HepG2 (cell line): Measurements from ENCODE around the gene LSM2. TPM values are rescaled to one million over a fixed set of nuclear protein-coding genes. Genes with fewer than 3 reads are reported as not detected.

Source experiments
- ATF7 ChIP-seq, 2 experiments: fragments of 450-650 bp in 1 of 2; sonication (generic) in 1 of 2; formaldehyde crosslinking in 1 of 2; IDR thresholded peaks; 2 replicates each; pipeline versions ENCODE4 v1.4.0 to v1.6.1; 2016 to 2020; ENCODE audit warnings: antibody characterized with exemption in 1 of 2, mild to moderate bottlenecking in 1 of 2, missing genetic modification reagents in 1 of 2
- ATRX ChIP-seq: sonication (generic); formaldehyde crosslinking; IDR thresholded peaks from 2 replicates; pipeline ENCODE4 v1.4.0; 2020; ENCODE audit warnings: missing genetic modification reagents, borderline replicate concordance
- CEBPZ ChIP-seq: IDR thresholded peaks from 2 replicates; pipeline ENCODE4 v1.6.1; 2012; ENCODE audit warnings: low read length, improper control_type of control experiment
- HNF1A ChIP-seq, 2 experiments: sonication (generic) in 1 of 2; formaldehyde crosslinking in 1 of 2; IDR thresholded peaks; 2 replicates each; pipeline versions ENCODE4 v1.4.0 to v1.6.1; 2016 to 2020; ENCODE audit warnings: borderline replicate concordance in 1 of 2, low read depth in 1 of 2, mild to moderate bottlenecking in 1 of 2, missing genetic modification reagents in 1 of 2
- IRF2 ChIP-seq: IDR thresholded peaks from 2 replicates; pipeline ENCODE4 v1.6.1; 2018; ENCODE audit warnings: missing genetic modification reagents, missing compliant biosample characterization
- KLF6 ChIP-seq: IDR thresholded peaks from 2 replicates; pipeline ENCODE4 v1.8.0; 2016; ENCODE audit warnings: missing biosample characterization, missing genetic modification reagents
- MIXL1 ChIP-seq: IDR thresholded peaks from 2 replicates; pipeline ENCODE4 v1.6.1; 2016
- NCOA2 ChIP-seq: sonication (generic); formaldehyde crosslinking; IDR thresholded peaks from 2 replicates; pipeline ENCODE4 v1.8.0; 2022; ENCODE audit warnings: inconsistent platforms
- RFXANK ChIP-seq: IDR thresholded peaks from 2 replicates; pipeline ENCODE4 v1.6.1; 2016
- SMARCE1 ChIP-seq: fragments of 450-650 bp; IDR thresholded peaks from 2 replicates; pipeline ENCODE4 v1.6.1; 2017; ENCODE audit warnings: borderline replicate concordance
- SMC3 ChIP-seq: IDR thresholded peaks from 2 replicates; pipeline ENCODE4 v1.6.1; 2011; ENCODE audit warnings: low read length, improper control_type of control experiment
- TAF15 ChIP-seq: fragments of 200-400 bp; formaldehyde crosslinking; IDR thresholded peaks from one replicate; pipeline ENCODE4 v1.6.1; 2018; ENCODE audit warnings: mild to moderate bottlenecking, low read depth, low read length; ENCODE audit not compliant: poor library complexity, severe bottlenecking
- TCF12 ChIP-seq, 2 experiments: fragments of 450-650 bp in 1 of 2; sonication (generic) in 1 of 2; formaldehyde crosslinking in 1 of 2; IDR thresholded peaks; 2 replicates each; pipeline versions ENCODE4 v1.6.1 to v1.8.0; 2017 to 2022; ENCODE audit warnings: antibody characterized with exemption in 1 of 2, mild to moderate bottlenecking in 1 of 2, missing genetic modification reagents in 1 of 2, moderate library complexity in 1 of 2
- TRIM24 ChIP-seq: sonication (generic); formaldehyde crosslinking; IDR thresholded peaks from 2 replicates; pipeline ENCODE4 v1.8.0; 2022; ENCODE audit warnings: mild to moderate bottlenecking, missing genetic modification reagents
- ZNF503 ChIP-seq: sonication (generic); formaldehyde crosslinking; IDR thresholded peaks from 2 replicates; pipeline ENCODE4 v1.4.0; 2020; ENCODE audit warnings: missing genetic modification reagents
- ZNF615 ChIP-seq: sonication (generic); formaldehyde crosslinking; IDR thresholded peaks from 2 replicates; pipeline ENCODE4 v1.5.0; 2020; ENCODE audit warnings: mild to moderate bottlenecking, missing genetic modification reagents, borderline replicate concordance
- ZNF704 ChIP-seq: sonication (generic); formaldehyde crosslinking; IDR thresholded peaks from 2 replicates; pipeline ENCODE4 v1.8.1; 2023; ENCODE audit warnings: mild to moderate bottlenecking, inconsistent platforms, moderate library complexity, missing genetic modification reagents, borderline replicate concordance
- ZNF747 ChIP-seq: sonication (generic); formaldehyde crosslinking; IDR thresholded peaks from 2 replicates; pipeline ENCODE4 v1.8.1; 2023; ENCODE audit warnings: missing genetic modification reagents, mild to moderate bottlenecking, borderline replicate concordance
- ZNF782 ChIP-seq: sonication (generic); formaldehyde crosslinking; IDR thresholded peaks from 2 replicates; pipeline ENCODE4 v1.4.0; 2020; ENCODE audit warnings: missing genetic modification reagents, mild to moderate bottlenecking, borderline replicate concordance
- polyA plus RNA-seq, 8 experiments: library from polyadenylated mRNA; depleted of rRNA in 3 of 8; stranded (reverse) in 7 of 8; unstranded in 1 of 8; fragments of >200 nt; fragmentation: Illumina TruSeq in 4 of 8; extraction: Trizol in 4 of 8; gene quantifications; 2 replicates each; pipeline versions ENCODE4 v1.2.1 to v1.2.3, GENCODE V29; 2011 to 2016; ENCODE audit warnings: low read depth in 4 of 8, missing spikeins in 1 of 8, mixed read lengths in 1 of 8; ENCODE audit not compliant: insufficient read depth in 1 of 8
- total RNA-seq, 5 experiments: library from RNA; depleted of rRNA; stranded (reverse); fragments of >200 nt; fragmentation: Illumina TruSeq; extraction: Trizol; gene quantifications; 2 replicates each; pipeline ENCODE4 v1.2.3, GENCODE V29; 2016; ENCODE audit warnings: low read depth in 1 of 5

The LSM2 gene
- total and polyA plus RNA-seq, 2 of the 13 experiments (the other 11 are each of a cell fraction or from before 2014, with no cell fraction given) = 69.4 to 90.5 TPM

- TF ChIP-seq HNF1A (IDR thresholded peaks at IDR 0.05; ENCODE audit: low read depth) = no peak
- 0 out of 2 replicates have a peak, but pooled peaks have one; percentile 18 for TF ChIP-seq HNF1A (CRISPR knock-in tag; IDR thresholded peaks at IDR 0.05; ENCODE audit: borderline replicate concordance)
- TF ChIP-seq SMARCE1 = no peak
- TF ChIP-seq RFXANK (CRISPR knock-in tag) = no peak
- no peak for TF ChIP-seq ZNF503
- no peak for TF ChIP-seq ZNF704 (CRISPR knock-in tag)
- TF ChIP-seq ZNF782 (CRISPR knock-in tag) = no peak
- no peak for TF ChIP-seq KLF6 (CRISPR knock-in tag)
- no peak for TF ChIP-seq NCOA2 (CRISPR knock-in tag)
- no peak for TF ChIP-seq TRIM24 (CRISPR knock-in tag)
- no peak for TF ChIP-seq ATRX (CRISPR knock-in tag)
- TF ChIP-seq ZNF615 (CRISPR knock-in tag) = no peak
- TF ChIP-seq MIXL1 (CRISPR knock-in tag) = 0 out of 2 replicates have a peak, but pooled peaks have one; percentile 30
- no peak for TF ChIP-seq TCF12 (IDR thresholded peaks at IDR 0.05)
- no peak for TF ChIP-seq TCF12 (CRISPR knock-in tag; IDR thresholded peaks at IDR 0.05)
- no peak for TF ChIP-seq ZNF747
- no peak for TF ChIP-seq CEBPZ
- TF ChIP-seq TAF15 = no peak
- peak; percentile 49; the same call in 1 of the 2 replicates for TF ChIP-seq SMC3
- peak; percentile 55; the same call in 1 of the 2 replicates for TF ChIP-seq IRF2 (CRISPR knock-in tag)
- TF ChIP-seq ATF7 (IDR thresholded peaks at IDR 0.05) = no peak
- no peak for TF ChIP-seq ATF7 (CRISPR knock-in tag; IDR thresholded peaks at IDR 0.05)
These were observed 43.2 kb downstream of the LSM2 start (continued) for GRCh38 chr6:31763619-31763940.
